Dedifferentiated amniotic fluid mesenchymal stem cell (primary cell): Measurements from ENCODE around the gene TAS2R13.

Experiments
- DNase-seq: peaks from one replicate; pipeline ENCODE4 v3.0.0-alpha.2; 2016; ENCODE audit errors: extremely low spot score

TAS2R13 gene

GRCh38 chr12:10873378-10873777 lies 36.0 kb downstream of the TAS2R13 start:
- DNase-seq: no peak

DNA sequence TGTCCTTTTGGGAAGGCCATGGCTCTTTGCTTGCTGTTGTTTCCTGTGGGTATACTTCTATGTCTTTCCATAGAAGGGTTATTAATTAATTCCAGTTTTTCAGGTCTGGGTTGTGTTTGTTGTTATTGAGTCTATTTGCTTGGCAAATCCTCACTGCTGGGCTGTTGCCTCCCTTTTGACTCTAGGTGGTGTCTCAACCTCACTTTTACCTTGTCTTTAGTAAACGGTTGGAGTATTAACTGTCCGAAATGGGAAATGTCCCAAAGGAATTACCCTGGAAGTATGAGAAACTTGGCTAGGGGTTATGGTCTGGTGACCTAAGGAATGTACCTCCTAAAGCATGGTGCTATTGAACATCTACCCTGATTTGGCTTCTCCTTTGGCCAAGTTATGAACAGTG lies 42.0 kb downstream of the TAS2R13 start:
- no peak for DNase-seq

DNA sequence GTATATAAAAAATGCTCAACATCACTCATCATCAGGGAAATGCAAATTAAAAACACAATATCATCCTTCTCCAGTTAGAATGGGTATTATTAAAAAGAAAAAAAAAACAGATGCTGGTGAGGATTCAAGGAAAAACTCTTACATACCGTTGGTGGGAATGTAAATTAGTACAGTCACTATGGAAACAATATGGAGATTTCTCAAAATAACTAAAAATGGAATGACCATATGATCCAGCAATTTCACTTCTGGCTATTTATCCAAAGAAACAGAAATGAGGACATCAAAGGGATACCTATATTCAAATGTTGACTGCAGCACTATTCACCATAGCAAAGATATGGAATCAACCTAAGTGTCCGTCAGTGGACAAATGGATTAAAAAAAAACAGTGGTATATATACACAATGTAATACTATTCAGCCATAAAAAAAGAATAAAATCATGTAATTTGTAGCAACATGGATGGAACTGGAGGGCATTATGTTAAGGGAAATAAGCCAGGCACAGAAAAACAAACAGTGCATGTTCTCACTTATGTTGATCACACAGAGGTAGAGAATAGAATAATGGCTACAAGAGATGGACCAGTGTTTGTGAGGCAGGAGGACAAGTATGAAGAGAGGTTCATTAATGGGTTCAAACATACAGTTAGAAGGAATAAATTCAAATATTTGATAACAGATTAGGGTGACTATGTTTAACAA lies 45.7 kb downstream of the TAS2R13 start:
- no peak for DNase-seq

GRCh38 chr12:10861366-10861765 lies 48.0 kb downstream of the TAS2R13 start:
- DNase-seq: no peak
